Measurements from ENCODE around the gene HSPD1.
A peak's percentile ranks its signal among the peaks of the same experiment; 100 is the strongest.

HSPD1 gene

GRCh38 chr2:197515315-197515738, 15.7 kb upstream of the HSPD1 start:
- Histone ChIP-seq H2AFZ (ENCODE audit: low read length) (peak overlapping the region; percentile 91), H3K4me3 (ENCODE audit: low read length, poor library complexity, severe bottlenecking) (peak overlapping the region; percentile 84), H3K9me3 (ENCODE audit: insufficient read depth, low read depth, low read length) (no peaks in the 10 kb centered on the region), H3K4me1 (ENCODE audit: insufficient read depth, low read length, poor library complexity, severe bottlenecking) (peaks cover 33% of the 10 kb centered on the region), H3K9ac (ENCODE audit: low read depth, low read length, poor library complexity, severe bottlenecking) (peak overlapping the region; percentile 92), H3K27me3 (ENCODE audit: insufficient read depth, low read length, poor library complexity, severe bottlenecking) (no peaks in the 10 kb centered on the region), H4K20me1 (ENCODE audit: insufficient read depth, low read length, poor library complexity, severe bottlenecking) (peaks cover 30% of the 10 kb centered on the region), H3K79me2 (ENCODE audit: insufficient read depth, low read length) (peaks cover 58% of the 10 kb centered on the region), H3K4me2 (ENCODE audit: low read depth, low read length, poor library complexity, severe bottlenecking) (peak overlapping the region; percentile 93), H3K9me2 (replicated peaks; ENCODE audit: low read depth, low read length) (no peaks in the 10 kb centered on the region), H3K36me3 (ENCODE audit: insufficient read depth, low read length) (no peaks in the 10 kb centered on the region), H3F3A (ENCODE audit: low read depth) (no peaks in the 10 kb centered on the region)
- TF ChIP-seq EZH2phosphoT487 (IDR thresholded peaks at IDR 0.05; ENCODE audit: borderline replicate concordance): no peak
- no peak for TF ChIP-seq CTCF (conservative IDR thresholded peaks at IDR 0.05; ENCODE audit: low read length)

GRCh38 chr2:197514754-197515153, 15.1 kb upstream of the HSPD1 start:
- Histone ChIP-seq H4K20me1 (ENCODE audit: insufficient read depth, low read length, poor library complexity, severe bottlenecking) (peaks cover 24% of the 10 kb centered on the region), H3K9ac (ENCODE audit: low read depth, low read length, poor library complexity, severe bottlenecking) (peak overlapping the region; percentile 92), H3K9me2 (replicated peaks; ENCODE audit: low read depth, low read length) (no peaks in the 10 kb centered on the region), H3K36me3 (ENCODE audit: insufficient read depth, low read length) (no peaks in the 10 kb centered on the region), H2AFZ (ENCODE audit: low read length) (peak overlapping the region; percentile 91), H3K79me2 (ENCODE audit: insufficient read depth, low read length) (peaks cover 53% of the 10 kb centered on the region), H3F3A (ENCODE audit: low read depth) (no peaks in the 10 kb centered on the region), H3K9me3 (ENCODE audit: insufficient read depth, low read depth, low read length) (no peaks in the 10 kb centered on the region), H3K27me3 (ENCODE audit: insufficient read depth, low read length, poor library complexity, severe bottlenecking) (no peaks in the 10 kb centered on the region), H3K4me3 (ENCODE audit: low read length, poor library complexity, severe bottlenecking) (peak overlapping the region; percentile 84), H3K4me2 (ENCODE audit: low read depth, low read length, poor library complexity, severe bottlenecking) (peak overlapping the region; percentile 93), H3K4me1 (ENCODE audit: insufficient read depth, low read length, poor library complexity, severe bottlenecking) (peaks cover 27% of the 10 kb centered on the region)
- TF ChIP-seq CTCF (conservative IDR thresholded peaks at IDR 0.05; ENCODE audit: low read length): no peak
- no peak for TF ChIP-seq EZH2phosphoT487 (IDR thresholded peaks at IDR 0.05; ENCODE audit: borderline replicate concordance)

- H3K9me3 ChIP-seq (ENCODE audit: insufficient read depth, low read depth, low read length): no peaks in the 10 kb centered on the region
- peaks cover 44% of the 10 kb centered on the region for H3K79me2 ChIP-seq (ENCODE audit: insufficient read depth, low read length)
- H3K9me2 ChIP-seq (replicated peaks; ENCODE audit: low read depth, low read length): no peaks in the 10 kb centered on the region
- H4K20me1 ChIP-seq (ENCODE audit: insufficient read depth, low read length, poor library complexity, severe bottlenecking): peaks cover 16% of the 10 kb centered on the region
- no peaks in the 10 kb centered on the region for H3F3A ChIP-seq (ENCODE audit: low read depth)
- no peak overlapping the region for H3K9ac ChIP-seq (ENCODE audit: low read depth, low read length, poor library complexity, severe bottlenecking)
- H3K4me1 ChIP-seq (ENCODE audit: insufficient read depth, low read length, poor library complexity, severe bottlenecking): peaks cover 19% of the 10 kb centered on the region
- no peak overlapping the region for H3K4me3 ChIP-seq (ENCODE audit: low read length, poor library complexity, severe bottlenecking)
- H3K4me2 ChIP-seq (ENCODE audit: low read depth, low read length, poor library complexity, severe bottlenecking): no peak overlapping the region
- H3K36me3 ChIP-seq (ENCODE audit: insufficient read depth, low read length): no peaks in the 10 kb centered on the region
- no peaks in the 10 kb centered on the region for H3K27me3 ChIP-seq (ENCODE audit: insufficient read depth, low read length, poor library complexity, severe bottlenecking)
- no peak for TF ChIP-seq EZH2phosphoT487 (IDR thresholded peaks at IDR 0.05; ENCODE audit: borderline replicate concordance)
- no peak for TF ChIP-seq CTCF (conservative IDR thresholded peaks at IDR 0.05; ENCODE audit: low read length)
- H2AFZ ChIP-seq (ENCODE audit: low read length): no peak overlapping the region
These were observed 14.3 kb upstream of the HSPD1 start for GRCh38 chr2:197513915-197514314.

Data from Loucy (cell line).